Measurements from ENCODE around the gene PRSS8.

GRCh38 chr16:31130899-31131298, 4.6 kb downstream of the PRSS8 start:
- TF ChIP-seq CTCF (IDR thresholded peaks at IDR 0.05), result peak in 1 of 6 experiments; percentile 23
- TF ChIP-seq POLR2A (IDR thresholded peaks at IDR 0.05), result peak in 1 of 2 donors; percentile 26

All from thyroid gland (tissue), 4 donors.